ENCODE data around the gene RFPL3. TPM values are rescaled to one million over a fixed set of nuclear protein-coding genes. Genes with fewer than 3 reads are reported as not detected.

Gene RFPL3
- total RNA-seq, 1 donor from 2014 or later, result not detected

DNA sequence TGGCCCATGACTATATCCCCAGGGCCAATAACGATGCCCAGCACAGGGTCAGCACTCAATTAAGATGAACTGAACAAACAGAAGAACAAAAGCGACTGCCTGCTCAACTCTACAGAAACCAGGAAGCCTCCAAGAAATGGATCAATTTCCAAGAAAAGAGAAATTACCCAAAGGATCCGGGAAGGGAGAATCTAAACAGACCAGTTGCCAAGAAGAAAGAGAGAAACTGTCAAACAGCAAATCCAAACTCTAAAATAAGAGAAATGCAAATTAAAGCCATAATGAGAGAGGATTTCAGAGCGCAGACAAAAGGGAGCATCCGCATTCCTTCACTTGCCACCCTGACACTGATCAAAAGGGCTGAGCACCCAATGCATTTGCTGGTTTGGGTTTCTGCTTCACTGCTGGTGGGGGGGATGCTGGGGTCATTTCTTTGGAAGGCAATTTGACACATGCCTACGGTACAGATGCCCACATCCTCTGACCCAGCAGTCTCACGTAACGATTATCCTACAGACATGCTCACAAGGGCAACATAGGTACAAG lies 37.7 kb upstream of the RFPL3 start:
- Histone ChIP-seq H3K4me3 (ENCODE audit: low read length in 3 of 3) (no peak overlapping the region), H3K9me3 (ENCODE audit: control insufficient read depth in 3 of 3, low read length in 3 of 3) (peaks cover 0 to 4% (median 0%) of the 10 kb centered on the region in 3 donors), H3K27me3 (ENCODE audit: control insufficient read depth in 3 of 3, insufficient read depth in 3 of 3, low read length in 3 of 3) (peaks cover 0 to 7% (median 4%) of the 10 kb centered on the region in 3 donors), H3K9ac (ENCODE audit: low read depth in 1 of 3, low read length in 3 of 3) (no peak overlapping the region), H3K4me1 (ENCODE audit: control insufficient read depth in 3 of 3, insufficient read depth in 3 of 3, low read length in 3 of 3) (no peaks in the 10 kb centered on the region), H3K36me3 (ENCODE audit: control insufficient read depth in 3 of 3, insufficient read depth in 3 of 3, low read length in 3 of 3) (no peaks in the 10 kb centered on the region), H3K27ac (ENCODE audit: low read depth, low read length) (no peak overlapping the region)

- H3K9ac ChIP-seq (ENCODE audit: low read depth in 1 of 3, low read length in 3 of 3), result no peak overlapping the region
- H3K27ac ChIP-seq (ENCODE audit: low read depth, low read length), result no peak overlapping the region
- no peak overlapping the region for H3K4me3 ChIP-seq (ENCODE audit: low read length in 3 of 3)
- H3K4me1 ChIP-seq (ENCODE audit: control insufficient read depth in 3 of 3, insufficient read depth in 3 of 3, low read length in 3 of 3), result no peaks in the 10 kb centered on the region
- no peaks in the 10 kb centered on the region for H3K36me3 ChIP-seq (ENCODE audit: control insufficient read depth in 3 of 3, insufficient read depth in 3 of 3, low read length in 3 of 3)
- H3K27me3 ChIP-seq (ENCODE audit: control insufficient read depth in 3 of 3, insufficient read depth in 3 of 3, low read length in 3 of 3), result peaks cover 0 to 7% (median 4%) of the 10 kb centered on the region in 3 donors
- H3K9me3 ChIP-seq (ENCODE audit: control insufficient read depth in 3 of 3, low read length in 3 of 3), result peaks cover 2 to 4% (median 2%) of the 10 kb centered on the region in 3 donors
Measured at GRCh38 chr22:32322986-32323385, 34.7 kb upstream of the RFPL3 start.

DNA sequence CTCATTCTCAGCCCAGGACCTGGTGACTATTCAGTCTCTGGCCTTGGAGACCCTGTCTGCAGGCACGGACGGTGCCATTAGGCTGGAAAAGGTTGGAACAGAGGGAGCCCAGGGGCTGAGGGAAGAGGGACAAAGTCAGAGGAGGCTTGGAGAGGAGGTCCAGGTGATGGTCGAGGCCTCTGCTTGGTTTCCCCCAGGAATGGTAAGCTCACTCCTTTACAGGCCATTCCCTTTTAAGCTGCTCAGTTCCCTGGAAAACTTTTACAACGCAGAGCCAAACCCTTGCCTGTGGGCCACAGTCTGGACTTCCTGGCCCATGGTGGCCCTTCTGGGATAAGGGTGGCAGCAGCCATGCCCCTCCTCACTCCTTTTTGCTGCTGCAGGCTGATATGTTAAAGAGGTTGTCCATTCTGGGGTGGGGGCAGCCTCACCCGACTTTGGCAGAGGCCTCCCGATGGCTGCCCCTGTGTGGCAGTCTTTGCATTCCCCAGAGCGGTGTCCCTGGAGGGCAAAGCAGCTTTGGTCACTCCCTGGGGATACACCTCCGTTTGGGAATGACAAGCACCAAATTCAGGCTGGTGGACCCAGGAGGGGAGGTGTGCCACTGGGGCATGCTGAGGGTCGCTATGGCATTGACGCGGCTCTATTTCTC lies 34.0 kb upstream of the RFPL3 start:
- H3K4me3 ChIP-seq (ENCODE audit: low read length in 3 of 3), result no peak overlapping the region
- H3K27me3 ChIP-seq (ENCODE audit: control insufficient read depth in 3 of 3, insufficient read depth in 3 of 3, low read length in 3 of 3), result peaks cover 0 to 7% (median 4%) of the 10 kb centered on the region in 3 donors
- no peak overlapping the region for H3K27ac ChIP-seq (ENCODE audit: low read depth, low read length)
- no peaks in the 10 kb centered on the region for H3K36me3 ChIP-seq (ENCODE audit: control insufficient read depth in 3 of 3, insufficient read depth in 3 of 3, low read length in 3 of 3)
- H3K9ac ChIP-seq (ENCODE audit: low read depth in 1 of 3, low read length in 3 of 3), result no peak overlapping the region
- H3K4me1 ChIP-seq (ENCODE audit: control insufficient read depth in 3 of 3, insufficient read depth in 3 of 3, low read length in 3 of 3), result no peaks in the 10 kb centered on the region
- H3K9me3 ChIP-seq (ENCODE audit: control insufficient read depth in 3 of 3, low read length in 3 of 3), result peaks cover 2 to 4% (median 2%) of the 10 kb centered on the region in 3 donors

- Histone ChIP-seq H3K4me1 (ENCODE audit: control insufficient read depth in 3 of 3, insufficient read depth in 3 of 3, low read length in 3 of 3) (no peaks in the 10 kb centered on the region), H3K36me3 (ENCODE audit: control insufficient read depth in 3 of 3, insufficient read depth in 3 of 3, low read length in 3 of 3) (no peaks in the 10 kb centered on the region), H3K4me3 (ENCODE audit: low read length in 3 of 3) (no peak overlapping the region)
Measured at GRCh38 chr22:32324505-32325415, 32.9 kb upstream of the RFPL3 start.

DNA sequence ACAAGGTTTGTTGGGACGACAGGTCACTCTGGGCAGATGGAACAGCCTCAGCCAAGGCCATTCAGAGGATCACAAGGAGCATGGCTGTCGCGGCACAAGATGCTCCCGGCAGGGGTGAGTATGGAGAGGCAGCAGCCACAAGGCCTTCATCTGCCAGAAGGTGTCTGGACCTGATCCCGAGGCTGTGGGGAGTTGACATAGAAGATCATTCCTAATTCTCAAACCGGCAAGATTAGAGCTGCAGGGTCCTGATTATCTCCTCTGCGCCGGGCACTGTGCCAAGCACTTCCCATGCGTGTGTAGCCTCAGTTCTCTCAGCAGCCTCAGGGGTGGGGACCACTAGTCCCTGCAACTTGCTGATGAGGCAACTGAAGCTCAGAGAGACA lies 32.3 kb upstream of the RFPL3 start:
- H3K4me1 ChIP-seq (ENCODE audit: control insufficient read depth in 3 of 3, insufficient read depth in 3 of 3, low read length in 3 of 3), result no peaks in the 10 kb centered on the region
- peaks cover 0 to 2% (median 2%) of the 10 kb centered on the region in 3 donors for H3K9me3 ChIP-seq (ENCODE audit: control insufficient read depth in 3 of 3, low read length in 3 of 3)
- H3K27me3 ChIP-seq (ENCODE audit: control insufficient read depth in 3 of 3, insufficient read depth in 3 of 3, low read length in 3 of 3), result peaks cover 0 to under 1% (median 0%) of the 10 kb centered on the region in 3 donors
- H3K9ac ChIP-seq (ENCODE audit: low read depth in 1 of 3, low read length in 3 of 3), result no peak overlapping the region
- H3K4me3 ChIP-seq (ENCODE audit: low read length in 3 of 3), result no peak overlapping the region
- no peaks in the 10 kb centered on the region for H3K36me3 ChIP-seq (ENCODE audit: control insufficient read depth in 3 of 3, insufficient read depth in 3 of 3, low read length in 3 of 3)
- no peak overlapping the region for H3K27ac ChIP-seq (ENCODE audit: low read depth, low read length)

More at GRCh38 chr22:32324505-32325415, 32.9 kb upstream of the RFPL3 start:
- Histone ChIP-seq H3K9ac (ENCODE audit: low read depth in 1 of 3, low read length in 3 of 3) (no peak overlapping the region), H3K27me3 (ENCODE audit: control insufficient read depth in 3 of 3, insufficient read depth in 3 of 3, low read length in 3 of 3) (peaks cover 0 to 3% (median 0%) of the 10 kb centered on the region in 3 donors), H3K27ac (ENCODE audit: low read depth, low read length) (no peak overlapping the region), H3K9me3 (ENCODE audit: control insufficient read depth in 3 of 3, low read length in 3 of 3) (peaks cover 0 to 2% (median 2%) of the 10 kb centered on the region in 3 donors)

GRCh38 chr22:32325811-32326237 lies 31.8 kb upstream of the RFPL3 start:
- Histone ChIP-seq H3K4me3 (ENCODE audit: low read length in 3 of 3) (no peak overlapping the region), H3K9me3 (ENCODE audit: control insufficient read depth in 3 of 3, low read length in 3 of 3) (peaks cover 0 to 2% (median 2%) of the 10 kb centered on the region in 3 donors), H3K9ac (ENCODE audit: low read depth in 1 of 3, low read length in 3 of 3) (no peak overlapping the region), H3K36me3 (ENCODE audit: control insufficient read depth in 3 of 3, insufficient read depth in 3 of 3, low read length in 3 of 3) (no peaks in the 10 kb centered on the region), H3K4me1 (ENCODE audit: control insufficient read depth in 3 of 3, insufficient read depth in 3 of 3, low read length in 3 of 3) (no peaks in the 10 kb centered on the region), H3K27ac (ENCODE audit: low read depth, low read length) (no peak overlapping the region), H3K27me3 (ENCODE audit: control insufficient read depth in 3 of 3, insufficient read depth in 3 of 3, low read length in 3 of 3) (no peaks in the 10 kb centered on the region)

DNA sequence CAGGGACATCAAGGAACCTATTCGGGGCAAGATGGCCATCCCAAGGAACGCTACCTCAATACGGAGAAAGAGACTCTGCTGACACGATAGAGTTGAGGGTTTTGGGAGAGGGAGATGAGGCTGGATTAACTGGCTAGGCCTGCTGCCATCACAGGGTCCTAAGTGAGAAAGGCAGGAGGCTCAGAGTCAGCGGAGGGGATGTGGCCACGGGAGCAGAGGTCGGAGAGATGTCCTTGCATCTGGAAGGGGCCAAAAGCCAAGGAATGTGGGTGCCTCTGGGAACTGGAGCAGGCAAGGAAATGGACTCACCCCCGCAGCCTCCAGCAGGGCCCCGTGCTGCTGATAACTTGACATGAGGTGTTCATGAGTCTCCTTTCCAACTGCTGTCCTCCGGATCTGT lies 31.0 kb upstream of the RFPL3 start:
- H3K27ac ChIP-seq (ENCODE audit: low read depth, low read length), result no peak overlapping the region
- H3K4me3 ChIP-seq (ENCODE audit: low read length in 3 of 3), result no peak overlapping the region
- no peak overlapping the region for H3K9ac ChIP-seq (ENCODE audit: low read depth in 1 of 3, low read length in 3 of 3)
- H3K4me1 ChIP-seq (ENCODE audit: control insufficient read depth in 3 of 3, insufficient read depth in 3 of 3, low read length in 3 of 3), result peaks cover 0 to 2% (median 0%) of the 10 kb centered on the region in 3 donors
- H3K9me3 ChIP-seq (ENCODE audit: control insufficient read depth in 3 of 3, low read length in 3 of 3), result peaks cover 0 to 2% (median 2%) of the 10 kb centered on the region in 3 donors
- no peaks in the 10 kb centered on the region for H3K36me3 ChIP-seq (ENCODE audit: control insufficient read depth in 3 of 3, insufficient read depth in 3 of 3, low read length in 3 of 3)
- no peaks in the 10 kb centered on the region for H3K27me3 ChIP-seq (ENCODE audit: control insufficient read depth in 3 of 3, insufficient read depth in 3 of 3, low read length in 3 of 3)

DNA sequence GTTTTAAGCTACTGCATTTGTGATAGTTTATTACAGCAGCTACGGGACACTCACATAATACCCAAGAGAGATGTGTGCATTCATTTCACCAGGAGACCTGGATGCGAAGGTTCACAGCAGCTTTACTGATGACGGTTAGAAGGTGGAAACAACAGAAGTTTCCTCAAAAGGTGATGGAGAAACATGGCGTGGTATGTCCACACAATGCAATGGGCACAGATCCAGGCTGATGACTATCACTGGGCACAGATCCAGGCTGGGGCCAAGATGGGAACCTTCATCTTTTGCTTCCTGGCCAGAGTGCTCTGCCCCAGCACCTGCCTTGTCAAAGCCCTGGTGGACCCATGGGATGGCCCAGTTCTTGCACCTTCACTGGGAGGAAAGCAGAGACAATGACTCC lies 30.6 kb upstream of the RFPL3 start:
- Histone ChIP-seq H3K4me3 (ENCODE audit: low read length in 3 of 3) (no peak overlapping the region), H3K27ac (ENCODE audit: low read depth, low read length) (no peak overlapping the region), H3K27me3 (ENCODE audit: control insufficient read depth in 3 of 3, insufficient read depth in 3 of 3, low read length in 3 of 3) (peaks cover 0 to 2% (median 2%) of the 10 kb centered on the region in 3 donors), H3K4me1 (ENCODE audit: control insufficient read depth in 3 of 3, insufficient read depth in 3 of 3, low read length in 3 of 3) (peaks cover 0 to 2% (median 0%) of the 10 kb centered on the region in 3 donors), H3K36me3 (ENCODE audit: control insufficient read depth in 3 of 3, insufficient read depth in 3 of 3, low read length in 3 of 3) (no peaks in the 10 kb centered on the region), H3K9ac (ENCODE audit: low read depth in 1 of 3, low read length in 3 of 3) (no peak overlapping the region), H3K9me3 (ENCODE audit: control insufficient read depth in 3 of 3, low read length in 3 of 3) (peaks cover 0 to 2% (median 2%) of the 10 kb centered on the region in 3 donors)

DNA sequence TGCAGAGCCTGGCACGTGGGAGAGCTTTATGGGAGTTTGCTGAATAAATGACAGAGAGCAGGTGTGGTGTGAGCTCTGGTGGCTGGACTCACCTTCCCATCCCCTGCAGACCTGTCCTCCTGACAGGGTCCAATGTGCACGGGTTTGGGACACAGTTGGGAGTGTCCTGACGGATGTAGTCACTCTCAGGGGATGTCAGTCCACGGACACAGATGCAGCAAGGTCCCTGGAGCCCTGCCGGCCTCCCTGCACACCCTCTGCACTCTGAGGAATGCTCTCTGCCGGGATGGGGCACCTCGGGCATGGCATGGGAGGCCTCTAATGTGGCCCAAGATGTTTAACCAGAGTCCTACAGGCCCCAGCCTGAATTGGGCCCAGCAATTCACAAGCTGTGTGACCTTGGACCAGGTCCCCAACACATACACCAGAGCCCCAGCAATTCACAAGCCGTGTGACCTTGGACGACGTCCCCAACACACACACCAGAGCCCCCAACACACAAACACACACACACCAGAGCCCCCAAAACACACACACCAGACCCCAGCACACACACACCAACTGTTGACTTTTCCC lies 30.0 kb upstream of the RFPL3 start:
- H3K27me3 ChIP-seq (ENCODE audit: control insufficient read depth in 3 of 3, insufficient read depth in 3 of 3, low read length in 3 of 3), result peaks cover 0 to 8% (median 5%) of the 10 kb centered on the region in 3 donors
- peaks cover 0 to 2% (median 0%) of the 10 kb centered on the region in 3 donors for H3K4me1 ChIP-seq (ENCODE audit: control insufficient read depth in 3 of 3, insufficient read depth in 3 of 3, low read length in 3 of 3)
- H3K27ac ChIP-seq (ENCODE audit: low read depth, low read length), result no peak overlapping the region

More for the DNA sequence above, 30.0 kb upstream of the RFPL3 start:
- H3K36me3 ChIP-seq (ENCODE audit: control insufficient read depth in 3 of 3, insufficient read depth in 3 of 3, low read length in 3 of 3), result no peaks in the 10 kb centered on the region
- H3K9me3 ChIP-seq (ENCODE audit: control insufficient read depth in 3 of 3, low read length in 3 of 3), result peaks cover 0 to 2% (median 2%) of the 10 kb centered on the region in 3 donors
- H3K9ac ChIP-seq (ENCODE audit: low read depth in 1 of 3, low read length in 3 of 3), result no peak overlapping the region
- H3K4me3 ChIP-seq (ENCODE audit: low read length in 3 of 3), result no peak overlapping the region

Data from skeletal muscle tissue (tissue), 4 donors.